H9 (cell line): ENCODE measurements around the gene BASP1. TPM values are rescaled to one million over a fixed set of nuclear protein-coding genes. Genes with fewer than 3 reads are reported as not detected.
A peak's percentile ranks its signal among the peaks of the same experiment; 100 is the strongest.

Experiments used
- DNase-seq: peaks from one replicate; pipeline ENCODE4 v3.0.0-alpha.2; 2017
- H2AFZ ChIP-seq: one replicate; pipeline ENCODE4 v1.6.1; 2013; ENCODE audit warnings: mild to moderate bottlenecking, low read length, control low read depth, moderate library complexity
- H2AK5ac ChIP-seq: 2 replicates; pipeline ENCODE4 v1.6.1; 2013; ENCODE audit warnings: low read length, control low read depth, mixed read lengths; ENCODE audit not compliant: insufficient read length
- H2BK120ac ChIP-seq: one replicate; pipeline ENCODE4 v1.6.1; 2013; ENCODE audit warnings: low read depth, mild to moderate bottlenecking, low read length, control low read depth, inconsistent platforms; ENCODE audit not compliant: poor library complexity, severe bottlenecking
- H2BK12ac ChIP-seq: 2 replicates; pipeline ENCODE4 v1.6.1; 2013; ENCODE audit warnings: low read length, control low read depth, mixed read lengths, low read depth; ENCODE audit not compliant: insufficient read length
- H2BK15ac ChIP-seq: 2 replicates; pipeline ENCODE4 v1.6.1; 2013; ENCODE audit warnings: low read depth, low read length, control low read depth
- H2BK20ac ChIP-seq: one replicate; pipeline ENCODE4 v1.6.1; 2013; ENCODE audit warnings: low read depth, mild to moderate bottlenecking, low read length, control low read depth, inconsistent platforms; ENCODE audit not compliant: poor library complexity, severe bottlenecking
- H2BK5ac ChIP-seq: 2 replicates; pipeline ENCODE4 v1.6.1; 2013; ENCODE audit warnings: low read length, control low read depth, mixed read lengths; ENCODE audit not compliant: insufficient read length
- H3K14ac ChIP-seq: 2 replicates; pipeline ENCODE4 v1.6.1; 2013; ENCODE audit warnings: low read length, control low read depth; ENCODE audit not compliant: insufficient read depth
- H3K18ac ChIP-seq: 2 replicates; pipeline ENCODE4 v1.6.1; 2013; ENCODE audit warnings: low read depth, mild to moderate bottlenecking, mixed read lengths, low read length, control low read depth; ENCODE audit not compliant: insufficient read length
- H3K23ac ChIP-seq: 2 replicates; pipeline ENCODE4 v1.6.1; 2013; ENCODE audit warnings: low read length, control low read depth, mixed read lengths, low read depth; ENCODE audit not compliant: insufficient read length
- H3K23me2 ChIP-seq: 2 replicates; pipeline ENCODE4 v1.6.1; 2013; ENCODE audit warnings: low read depth, mild to moderate bottlenecking, mixed read lengths, low read length, control low read depth; ENCODE audit not compliant: insufficient read length, poor library complexity, severe bottlenecking
- H3K27ac ChIP-seq: 2 replicates; pipeline ENCODE4 v1.5.1; 2013; ENCODE audit warnings: low read length, control low read depth, mixed read lengths, low read depth; ENCODE audit not compliant: insufficient read length
- H3K27me3 ChIP-seq: 2 replicates; pipeline ENCODE4 v1.6.1; 2013; ENCODE audit warnings: low read length, control low read depth, inconsistent platforms; ENCODE audit not compliant: insufficient read depth
- H3K4ac ChIP-seq: 2 replicates; pipeline ENCODE4 v1.6.1; 2013; ENCODE audit warnings: low read depth, mild to moderate bottlenecking, control low read depth, inconsistent platforms, low read length, moderate library complexity
- H3K4me1 ChIP-seq: 2 replicates; pipeline ENCODE4 v1.6.1; 2013; ENCODE audit warnings: low read length, control low read depth, inconsistent platforms; ENCODE audit not compliant: insufficient read depth
- H3K4me2 ChIP-seq: 2 replicates; pipeline ENCODE4 v1.6.1; 2013; ENCODE audit warnings: low read length, control low read depth, mixed read lengths; ENCODE audit not compliant: insufficient read length, insufficient read depth
- H3K56ac ChIP-seq: 2 replicates; pipeline ENCODE4 v1.6.1; 2013; ENCODE audit warnings: low read depth, mild to moderate bottlenecking, mixed read lengths, low read length, control low read depth; ENCODE audit not compliant: insufficient read length
- H3K79me1 ChIP-seq: 2 replicates; pipeline ENCODE4 v1.6.1; 2013; ENCODE audit warnings: low read depth, mild to moderate bottlenecking, moderate library complexity, low read length, control low read depth, inconsistent platforms; ENCODE audit not compliant: insufficient read depth, poor library complexity, severe bottlenecking
- H3K79me2 ChIP-seq: 2 replicates; pipeline ENCODE4 v1.6.1; 2013; ENCODE audit warnings: low read length, control low read depth, inconsistent platforms; ENCODE audit not compliant: insufficient read depth
- H3K9ac ChIP-seq: 2 replicates; pipeline ENCODE4 v1.6.1; 2013; ENCODE audit warnings: low read length, control low read depth, mixed read lengths; ENCODE audit not compliant: insufficient read length; ENCODE audit errors: extremely low read depth
- H3K9me3 ChIP-seq: one replicate; pipeline ENCODE4 v1.6.1; 2013; ENCODE audit warnings: low read depth, low read length, inconsistent platforms; ENCODE audit not compliant: control insufficient read depth
- H3T11ph ChIP-seq: one replicate; pipeline ENCODE4 v1.6.1; 2013; ENCODE audit warnings: mild to moderate bottlenecking, low read length, control low read depth, inconsistent platforms
- H4K20me1 ChIP-seq: one replicate; pipeline ENCODE4 v1.6.1; 2013; ENCODE audit not compliant: control insufficient read depth, insufficient read length, insufficient read depth
- H4K5ac ChIP-seq: 2 replicates; pipeline ENCODE4 v1.6.1; 2013; ENCODE audit warnings: low read depth, mild to moderate bottlenecking, mixed read lengths, low read length, control low read depth; ENCODE audit not compliant: insufficient read length
- H4K8ac ChIP-seq: replicated peaks from 2 replicates; pipeline ENCODE4 v1.6.1; 2013; ENCODE audit warnings: low read length, control low read depth, mixed read lengths, low read depth; ENCODE audit not compliant: insufficient read length
- H4K91ac ChIP-seq: 2 replicates; pipeline ENCODE4 v1.6.1; 2013; ENCODE audit warnings: low read depth, mild to moderate bottlenecking, moderate library complexity, mixed read lengths, low read length, control low read depth; ENCODE audit not compliant: insufficient read length
- H3K27ac Mint-ChIP-seq, 3 experiments: 2 replicates in 2 of 3; 3 replicates in 1 of 3; pipeline ENCODE4 v1.8.0; 2020 to 2021; ENCODE audit warnings: mixed read lengths in 3 of 3, mild to moderate bottlenecking in 1 of 3, moderate library complexity in 1 of 3
- H3K27me3 Mint-ChIP-seq: 2 replicates; pipeline ENCODE4 v1.8.0; 2021; ENCODE audit warnings: low read depth, mild to moderate bottlenecking, moderate library complexity, mixed read lengths
- H3K36me3 Mint-ChIP-seq, 3 experiments: 2 replicates in 2 of 3; 3 replicates in 1 of 3; pipeline ENCODE4 v1.8.0; 2020 to 2021; ENCODE audit warnings: low read depth in 3 of 3, mixed read lengths in 3 of 3; ENCODE audit not compliant: insufficient read depth in 1 of 3
- H3K4me1 Mint-ChIP-seq, 2 experiments: 2 replicates each; pipeline ENCODE4 v1.8.0; 2020; ENCODE audit warnings: mixed read lengths in 2 of 2
- H3K4me3 Mint-ChIP-seq, 2 experiments: 2 replicates in 1 of 2; 3 replicates in 1 of 2; pipeline ENCODE4 v1.8.0; 2020 to 2021; ENCODE audit warnings: mild to moderate bottlenecking in 2 of 2, mixed read lengths in 2 of 2, moderate library complexity in 1 of 2
- H3K9me3 Mint-ChIP-seq, 2 experiments: 2 replicates in 1 of 2; 3 replicates in 1 of 2; pipeline ENCODE4 v1.8.0; 2020; ENCODE audit warnings: mild to moderate bottlenecking in 2 of 2, mixed read lengths in 2 of 2, moderate library complexity in 1 of 2
- CTCF ChIP-seq: fragments of 200-600 bp; sonication (generic); conservative IDR thresholded peaks from 3 replicates; pipeline ENCODE4 v1.8.0; 2021; ENCODE audit warnings: antibody characterized with exemption, mild to moderate bottlenecking
- WGBS: extraction: QIAGEN DNeasy Blood & Tissue Kit; methylation state at CpG from one replicate; pipeline ENCODE4 v1.1.7; 2013; ENCODE audit warnings: missing lambda C conversion rate, low lambda C conversion rate, mixed read lengths; ENCODE audit not compliant: insufficient read length; ENCODE audit errors: extremely low coverage; 5-methylcytosine and 5-hydroxymethylcytosine counted together
- total RNA-seq: library from RNA; stranded (reverse); gene quantifications from 2 replicates; pipeline ENCODE4 v1.2.1, GENCODE V29; 2021

BASP1 gene
- total RNA-seq, 1 experiment from 2014 or later = 180 TPM

GRCh38 chr5:17278931-17279330 is 61.5 kb downstream of the BASP1 start:
- no peak for DNase-seq
- Histone ChIP-seq H3K9ac (no peak overlapping the region), H3K18ac (no peak overlapping the region), H3K4me1 (peaks cover 4% of the 10 kb centered on the region; the same call in 1 of the 2 replicates), H2BK15ac (no peak overlapping the region), H4K5ac (no peak overlapping the region), H2AFZ (no peak overlapping the region), H3K79me1 (no peaks in the 10 kb centered on the region), H3T11ph (no peak overlapping the region), H4K8ac (no peak overlapping the region), H4K91ac (no peak overlapping the region), H3K23me2 (no peaks in the 10 kb centered on the region), H2BK12ac (no peak overlapping the region), H2AK5ac (no peak overlapping the region), H3K23ac (no peak overlapping the region), H2BK20ac (no peak overlapping the region), H3K9me3 (no peaks in the 10 kb centered on the region), H3K14ac (no peak overlapping the region), H3K79me2 (no peaks in the 10 kb centered on the region), H3K4me2 (no peak overlapping the region), H3K27me3 (no peaks in the 10 kb centered on the region), H3K56ac (no peak overlapping the region), H3K27ac (peak overlapping the region; percentile 11), H3K4ac (no peak overlapping the region), H2BK120ac (no peak overlapping the region), H2BK5ac (peak overlapping the region; percentile 24), H4K20me1 (no peaks in the 10 kb centered on the region)
- Mint-ChIP-seq H3K27ac (peak overlapping the region; percentile 2 to 93 (median 42); a peak in 3 of 7 replicates), H3K9me3 (no peaks in the 10 kb centered on the region; a peak in 1 of 5 replicates), H3K27me3 (no peaks in the 10 kb centered on the region), H3K4me3 (no peak overlapping the region), H3K36me3 (peaks cover 17 to 35% (median 34%) of the 10 kb centered on the region in 3 experiments; a peak in 6 of 7 replicates), H3K4me1 (peaks cover 26 to 29% of the 10 kb centered on the region in 2 experiments)
- no peak for TF ChIP-seq CTCF
- WGBS = no CpG with 5 or more reads among the region's 7 CpGs
